ENCODE measurements around the gene ZBTB16. TPM values are rescaled to one million over a fixed set of nuclear protein-coding genes. Genes with fewer than 3 reads are reported as not detected.

ZBTB16 gene
- total RNA-seq, 5 donors from 2014 or later (not counting 1 experiment from before 2014, with no cell fraction given): 8.3 to 20.5 (median 12.4) TPM

DNA sequence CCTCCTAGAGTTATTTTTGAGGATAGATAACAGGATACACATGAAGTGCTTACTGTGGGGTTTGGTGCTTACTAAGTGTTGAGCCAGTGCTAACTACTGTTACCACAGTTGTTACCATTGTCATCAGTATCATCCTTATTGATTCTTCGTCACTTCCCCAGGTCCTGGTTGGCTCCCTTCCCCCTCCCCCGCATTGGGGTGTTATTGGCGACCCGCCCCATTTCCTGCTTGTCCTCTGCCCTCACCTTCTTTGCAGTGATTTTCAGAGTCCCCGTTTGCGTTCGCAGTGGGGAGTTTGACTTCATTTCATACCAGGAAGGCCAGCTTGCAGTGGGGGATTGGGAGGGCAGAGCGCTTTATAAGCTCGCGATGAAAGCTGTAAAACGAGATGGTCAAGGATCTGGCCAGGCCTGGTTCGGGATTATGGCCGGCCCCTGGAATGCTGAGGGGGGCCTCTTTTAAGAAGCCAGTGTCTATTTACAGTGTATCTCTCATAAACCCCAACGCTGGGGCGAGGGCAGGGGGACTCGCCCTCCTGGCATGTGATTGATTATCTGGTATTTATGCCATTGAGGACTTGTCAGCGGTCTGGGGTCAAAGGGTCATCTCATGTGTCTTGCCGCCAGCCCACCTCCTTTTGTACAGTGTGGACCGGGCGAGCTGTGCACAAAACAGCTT, 152.1 kb downstream of the ZBTB16 start:
- Mint-ChIP-seq H3K9me3 (no peaks in the 10 kb centered on the region), H3K27ac (no peak overlapping the region), H3K4me3 (no peak overlapping the region), H3K36me3 (no peaks in the 10 kb centered on the region), H3K4me1 (peaks cover 39 to 69% (median 50%) of the 10 kb centered on the region in 3 donors), H3K27me3 (no peaks in the 10 kb centered on the region)
- Histone ChIP-seq H3K27me3 (replicated peaks in 1 of 2; ENCODE audit: control insufficient read depth in 2 of 2, extremely low read depth in 1 of 2, insufficient read depth in 2 of 2, low read length in 1 of 2) (no peaks in the 10 kb centered on the region), H3K9me3 (no peaks in the 10 kb centered on the region), H3K4me3 (ENCODE audit: control insufficient read depth in 1 of 2, extremely low read depth in 1 of 2, low read length in 1 of 2) (no peak overlapping the region), H3K27ac (ENCODE audit: low read length) (no peak overlapping the region), H3K36me3 (ENCODE audit: control insufficient read depth in 2 of 2, extremely low read depth in 1 of 2, insufficient read depth in 1 of 2, low read length in 1 of 2) (no peaks in the 10 kb centered on the region), H3K4me1 (ENCODE audit: control insufficient read depth in 1 of 2, extremely low read depth in 1 of 2, insufficient read depth in 2 of 2, low read length in 2 of 2) (peaks cover 11 to 39% of the 10 kb centered on the region in 2 experiments)
- ChIA-PET POLR2A (interaction anchor here in 1 of 2 donors (0.7 kb wide), 1 partner anchor 51 kb away, joined by 5 read pairs; no protein-coding TSS in a partner anchor), CTCF (interaction anchor here (0.6 kb wide), 2 partner anchors 9 to 222 kb away, joined by 5 to 9 read pairs; no protein-coding TSS in a partner anchor)
- no peak for ATAC-seq (replicated peaks in 1 of 4)
- WGBS (ENCODE audit: insufficient coverage): 94% methylated on average over 10 of the region's 20 CpGs
- DNase-seq: no peak

DNA sequence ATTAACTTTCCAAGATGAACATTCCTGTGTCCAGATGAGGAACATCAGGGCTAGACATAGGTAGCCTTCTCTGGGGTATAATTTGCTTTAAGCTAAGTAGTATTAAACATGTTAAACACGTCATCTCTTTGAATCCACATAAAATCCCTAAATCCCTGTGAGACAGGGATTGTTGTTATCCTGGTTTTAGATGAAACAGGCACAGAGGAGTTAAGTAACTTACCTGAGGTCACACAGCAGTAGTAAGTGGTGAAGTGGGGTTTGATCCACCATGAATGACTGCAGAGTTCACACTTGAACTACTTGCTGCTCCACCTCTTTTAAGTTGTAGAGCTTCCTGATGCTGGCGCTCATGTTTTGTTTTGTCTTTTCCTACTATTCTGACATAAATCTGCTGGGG, 154.1 kb downstream of the ZBTB16 start:
- no peak overlapping the region for H3K27ac Mint-ChIP-seq

DNA sequence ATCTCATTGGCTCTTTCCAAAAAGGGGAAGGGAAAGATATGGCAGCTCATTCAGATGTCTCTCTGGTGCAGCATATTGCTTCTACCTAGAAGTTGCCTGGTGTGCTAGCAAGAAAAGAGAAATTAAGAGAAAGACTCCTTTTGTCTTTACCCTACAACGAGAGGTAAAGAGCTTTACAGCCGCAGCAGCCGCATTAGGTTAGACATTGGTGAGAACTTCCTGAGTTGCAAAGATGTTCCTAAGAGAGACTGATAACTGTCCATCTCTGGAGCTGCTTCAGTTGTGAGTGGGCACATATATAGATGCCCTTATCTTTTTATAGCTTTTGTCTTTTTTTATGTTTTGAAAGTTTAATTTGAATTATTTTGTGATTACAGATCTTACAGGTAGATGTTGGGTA, 155.9 kb downstream of the ZBTB16 start:
- Mint-ChIP-seq H3K4me3 (no peak overlapping the region), H3K27me3 (no peaks in the 10 kb centered on the region), H3K27ac (peak overlapping the region in 1 of 2 donors; percentile 58), H3K36me3 (no peaks in the 10 kb centered on the region), H3K4me1 (peaks cover 28 to 48% (median 31%) of the 10 kb centered on the region in 3 donors), H3K9me3 (no peaks in the 10 kb centered on the region)
- ATAC-seq (replicated peaks in 1 of 4) (no peak), DNase-seq (no peak)
- H3K4me3 ChIP-seq (ENCODE audit: control insufficient read depth in 1 of 2, extremely low read depth in 1 of 2, low read length in 1 of 2): no peak overlapping the region
- no peak overlapping the region for H3K27ac ChIP-seq (ENCODE audit: low read length)
- ChIA-PET POLR2A (interaction anchor here (0.5 to 0.8 kb wide), 2 partner anchors 35 to 421 kb away, joined by 3 read pairs; no protein-coding TSS in a partner anchor), CTCF (interaction anchor here (0.5 to 1.1 kb wide), 2 partner anchors 46 to 65 kb away, joined by 5 to 6 read pairs; no protein-coding TSS in a partner anchor)
- peaks cover 0 to 4% of the 10 kb centered on the region in 2 experiments for H3K27me3 ChIP-seq (replicated peaks in 1 of 2; ENCODE audit: control insufficient read depth in 2 of 2, extremely low read depth in 1 of 2, insufficient read depth in 2 of 2, low read length in 1 of 2)
- no peaks in the 10 kb centered on the region for H3K9me3 ChIP-seq
- WGBS (ENCODE audit: insufficient coverage): no CpG with 5 or more reads among the region's 3 CpGs
- H3K36me3 ChIP-seq (ENCODE audit: control insufficient read depth in 2 of 2, extremely low read depth in 1 of 2, insufficient read depth in 1 of 2, low read length in 1 of 2): no peaks in the 10 kb centered on the region
- H3K4me1 ChIP-seq (ENCODE audit: control insufficient read depth in 1 of 2, extremely low read depth in 1 of 2, insufficient read depth in 2 of 2, low read length in 2 of 2): peaks cover 5 to 34% of the 10 kb centered on the region in 2 experiments

More for the DNA sequence above, 154.1 kb downstream of the ZBTB16 start:
- H3K4me3 ChIP-seq (ENCODE audit: control insufficient read depth in 1 of 2, extremely low read depth in 1 of 2, low read length in 1 of 2): no peak overlapping the region
- WGBS (ENCODE audit: insufficient coverage): no CpG with 5 or more reads among the region's 2 CpGs
- H3K27me3 ChIP-seq (replicated peaks in 1 of 2; ENCODE audit: control insufficient read depth in 2 of 2, extremely low read depth in 1 of 2, insufficient read depth in 2 of 2, low read length in 1 of 2): peaks cover 0 to 4% of the 10 kb centered on the region in 2 experiments
- Mint-ChIP-seq H3K4me3 (no peak overlapping the region), H3K36me3 (no peaks in the 10 kb centered on the region), H3K27me3 (no peaks in the 10 kb centered on the region), H3K9me3 (no peaks in the 10 kb centered on the region), H3K4me1 (peaks cover 35 to 63% (median 46%) of the 10 kb centered on the region in 3 donors)
- ATAC-seq (replicated peaks in 1 of 4) (no peak), DNase-seq (no peak)
- ChIA-PET CTCF (no interaction called here), POLR2A (interaction anchor here in 1 of 2 donors (0.5 to 0.6 kb wide), 2 partner anchors 108 to 139 kb away, joined by 4 to 5 read pairs; no protein-coding TSS in a partner anchor)
- no peaks in the 10 kb centered on the region for H3K36me3 ChIP-seq (ENCODE audit: control insufficient read depth in 2 of 2, extremely low read depth in 1 of 2, insufficient read depth in 1 of 2, low read length in 1 of 2)
- H3K9me3 ChIP-seq: no peaks in the 10 kb centered on the region
- no peak overlapping the region for H3K27ac ChIP-seq (ENCODE audit: low read length)
- H3K4me1 ChIP-seq (ENCODE audit: control insufficient read depth in 1 of 2, extremely low read depth in 1 of 2, insufficient read depth in 2 of 2, low read length in 2 of 2): peaks cover 7 to 44% of the 10 kb centered on the region in 2 experiments

DNA sequence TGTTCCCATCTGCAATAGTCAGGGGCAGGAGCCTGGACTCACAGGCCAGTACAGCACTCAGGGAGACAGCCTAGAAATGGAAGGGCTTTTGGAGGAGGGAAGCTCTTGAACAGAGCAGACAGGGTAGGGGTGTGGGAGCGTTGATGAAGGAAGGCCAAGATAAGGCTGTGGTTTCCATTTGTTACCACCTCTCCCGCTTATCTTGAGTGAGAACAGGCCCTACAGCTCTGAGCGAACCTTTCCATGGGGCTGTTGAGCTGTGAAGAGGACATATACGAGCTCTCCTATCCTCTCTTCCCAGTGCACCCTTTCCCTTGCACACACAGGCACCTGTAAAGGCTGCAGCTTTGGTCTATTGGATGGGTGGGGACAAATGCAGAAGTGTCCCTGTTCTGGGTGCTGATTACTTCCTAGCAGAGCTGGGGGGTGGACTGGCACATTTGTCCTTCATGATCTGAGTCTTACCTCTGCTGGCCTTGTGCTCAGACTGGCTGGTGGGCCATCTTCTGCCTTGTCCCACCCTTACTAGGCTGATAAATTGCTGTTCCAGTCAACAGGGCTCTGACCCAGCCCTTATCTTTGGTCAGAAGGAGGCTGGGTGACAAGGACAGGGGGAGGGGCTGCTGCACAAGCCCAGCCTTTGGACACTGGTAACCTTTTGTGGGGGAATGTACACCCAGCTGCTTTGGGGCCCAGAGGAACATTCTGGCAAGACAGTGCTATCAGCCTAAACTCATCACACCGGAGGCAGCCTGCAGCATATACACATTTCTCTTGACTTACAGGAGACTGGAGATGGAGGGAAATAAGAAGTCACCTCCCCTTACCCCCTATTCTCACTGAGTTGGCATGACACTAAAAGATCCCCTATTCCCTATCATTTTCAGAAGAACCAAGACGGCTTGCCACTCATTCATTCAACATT, 156.6 kb downstream of the ZBTB16 start:
- ATAC-seq (replicated peaks in 1 of 4) (peak in 3 of 4 experiments; percentile 24 to 43 (median 34)), DNase-seq (peak in 1 of 35 experiments; percentile 7)
- Histone ChIP-seq H3K4me1 (ENCODE audit: control insufficient read depth in 1 of 2, extremely low read depth in 1 of 2, insufficient read depth in 2 of 2, low read length in 2 of 2) (peaks cover 5 to 34% of the 10 kb centered on the region in 2 experiments), H3K27ac (ENCODE audit: low read length) (no peak overlapping the region), H3K36me3 (ENCODE audit: control insufficient read depth in 2 of 2, extremely low read depth in 1 of 2, insufficient read depth in 1 of 2, low read length in 1 of 2) (no peaks in the 10 kb centered on the region), H3K4me3 (ENCODE audit: control insufficient read depth in 1 of 2, extremely low read depth in 1 of 2, low read length in 1 of 2) (no peak overlapping the region), H3K27me3 (replicated peaks in 1 of 2; ENCODE audit: control insufficient read depth in 2 of 2, extremely low read depth in 1 of 2, insufficient read depth in 2 of 2, low read length in 1 of 2) (peaks cover 0 to 4% of the 10 kb centered on the region in 2 experiments), H3K9me3 (no peaks in the 10 kb centered on the region)
- ChIA-PET CTCF (interaction anchor here (0.5 to 1.1 kb wide), 2 partner anchors 45 to 65 kb away, joined by 5 to 6 read pairs; no protein-coding TSS in a partner anchor), POLR2A (interaction anchor here in 1 of 2 donors (0.8 kb wide), 1 partner anchor 35 kb away, joined by 3 read pairs; no protein-coding TSS in a partner anchor)
- H3K27ac Mint-ChIP-seq: peak overlapping the region; percentile 4 to 65
- peak overlapping the region in 1 of 3 donors; percentile 2 for H3K4me3 Mint-ChIP-seq
- no peaks in the 10 kb centered on the region for H3K9me3 Mint-ChIP-seq
- no peaks in the 10 kb centered on the region for H3K36me3 Mint-ChIP-seq
- no CpG with 5 or more reads among the region's 6 CpGs for WGBS (ENCODE audit: insufficient coverage)
- peaks cover 28 to 46% (median 31%) of the 10 kb centered on the region in 3 donors for H3K4me1 Mint-ChIP-seq
- H3K27me3 Mint-ChIP-seq: no peaks in the 10 kb centered on the region

DNA sequence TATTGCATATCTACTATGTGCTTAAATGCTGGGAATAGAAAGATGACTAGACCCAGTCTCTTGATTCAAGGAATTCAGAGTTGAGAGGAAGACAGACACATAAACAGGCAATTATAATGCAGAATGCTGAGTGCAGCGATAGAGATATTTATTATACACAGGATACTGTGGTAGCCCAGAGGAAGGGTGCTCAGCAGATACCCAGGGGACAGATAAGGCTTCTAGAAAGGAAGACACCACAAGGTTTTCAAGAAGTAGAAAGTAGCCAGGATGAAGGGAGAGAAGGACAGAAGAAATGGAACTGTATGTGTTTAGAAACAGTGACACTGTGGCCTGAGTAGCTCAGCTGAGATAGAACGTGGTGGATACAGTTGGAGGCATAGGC, 157.3 kb downstream of the ZBTB16 start:
- peak in 1 of 35 experiments; percentile 22 for DNase-seq
- ChIA-PET CTCF (no interaction called here), POLR2A (no interaction called here)
- Histone ChIP-seq H3K36me3 (ENCODE audit: control insufficient read depth in 2 of 2, extremely low read depth in 1 of 2, insufficient read depth in 1 of 2, low read length in 1 of 2) (no peaks in the 10 kb centered on the region), H3K4me3 (ENCODE audit: control insufficient read depth in 1 of 2, extremely low read depth in 1 of 2, low read length in 1 of 2) (no peak overlapping the region), H3K9me3 (no peaks in the 10 kb centered on the region), H3K27ac (ENCODE audit: low read length) (no peak overlapping the region), H3K27me3 (replicated peaks in 1 of 2; ENCODE audit: control insufficient read depth in 2 of 2, extremely low read depth in 1 of 2, insufficient read depth in 2 of 2, low read length in 1 of 2) (peaks cover 0 to 4% of the 10 kb centered on the region in 2 experiments), H3K4me1 (ENCODE audit: control insufficient read depth in 1 of 2, extremely low read depth in 1 of 2, insufficient read depth in 2 of 2, low read length in 2 of 2) (peaks cover 5 to 31% of the 10 kb centered on the region in 2 experiments)
- WGBS (ENCODE audit: insufficient coverage): 25% methylated on average over 2 of the region's 2 CpGs
- Mint-ChIP-seq H3K4me3 (peak overlapping the region in 1 of 3 donors; percentile 2), H3K27me3 (no peaks in the 10 kb centered on the region), H3K27ac (peak overlapping the region; percentile 4 to 65), H3K36me3 (no peaks in the 10 kb centered on the region), H3K9me3 (no peaks in the 10 kb centered on the region), H3K4me1 (peaks cover 27 to 41% (median 31%) of the 10 kb centered on the region in 3 donors)
- peak; percentile 72 to 90 (median 78) for ATAC-seq (replicated peaks in 1 of 4)

DNA sequence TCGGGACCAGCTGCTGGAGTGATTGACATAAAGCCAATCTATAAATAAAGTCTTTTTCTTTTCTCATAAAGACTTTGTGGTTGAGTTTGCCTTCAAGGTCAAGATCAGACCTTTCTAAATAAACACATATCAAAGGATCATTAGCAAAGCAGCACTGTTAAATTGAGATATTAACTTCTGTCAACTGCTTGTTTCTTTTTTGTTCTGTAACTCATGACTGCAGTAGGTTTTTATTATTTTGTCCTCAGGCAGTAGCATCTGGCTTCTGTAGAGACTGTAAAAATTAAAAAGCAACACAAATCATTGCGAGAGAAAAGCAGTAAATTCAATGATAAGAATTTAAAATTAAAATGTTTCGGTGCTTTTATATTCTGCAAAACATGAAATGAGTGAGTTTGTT, 159.0 kb downstream of the ZBTB16 start:
- no peaks in the 10 kb centered on the region for H3K36me3 ChIP-seq (ENCODE audit: control insufficient read depth in 2 of 2, extremely low read depth in 1 of 2, insufficient read depth in 1 of 2, low read length in 1 of 2)
- CTCF ChIA-PET: no interaction called here
- ATAC-seq (replicated peaks in 1 of 4) (no peak), DNase-seq (no peak)
- Mint-ChIP-seq H3K4me1 (peaks cover 27 to 41% (median 29%) of the 10 kb centered on the region in 3 donors), H3K36me3 (no peaks in the 10 kb centered on the region), H3K27me3 (no peaks in the 10 kb centered on the region), H3K4me3 (no peak overlapping the region), H3K27ac (no peak overlapping the region), H3K9me3 (no peaks in the 10 kb centered on the region)
- H3K4me1 ChIP-seq (ENCODE audit: control insufficient read depth in 1 of 2, extremely low read depth in 1 of 2, insufficient read depth in 2 of 2, low read length in 2 of 2): peaks cover 5 to 30% of the 10 kb centered on the region in 2 experiments
- no peak overlapping the region for H3K27ac ChIP-seq (ENCODE audit: low read length)
- H3K4me3 ChIP-seq (ENCODE audit: control insufficient read depth in 1 of 2, extremely low read depth in 1 of 2, low read length in 1 of 2): no peak overlapping the region
- POLR2A ChIA-PET: no interaction called here
- 100% methylated on average over 1 of the region's 3 CpGs for WGBS (ENCODE audit: insufficient coverage)
- H3K27me3 ChIP-seq (replicated peaks in 1 of 2; ENCODE audit: control insufficient read depth in 2 of 2, extremely low read depth in 1 of 2, insufficient read depth in 2 of 2, low read length in 1 of 2): peaks cover 0 to 4% of the 10 kb centered on the region in 2 experiments
- H3K9me3 ChIP-seq: no peaks in the 10 kb centered on the region
